Fibroblast of peridontal ligament (primary cell): Measurements from ENCODE around the gene ASTN2.
"Not testable (repeated sequence)": the region's sequence is repeated elsewhere in the genome, so short reads cannot be mapped to it uniquely, and the experiment has no call there.

Source experiments
- DNase-seq: peaks from one replicate; pipeline ENCODE4 v3.0.0-alpha.2; 2010; ENCODE audit errors: extremely low read depth

Gene ASTN2

GRCh38 chr9:116924462-116925110 lies 490.3 kb downstream of the ASTN2 start:
- DNase-seq: no peak

GRCh38 chr9:116917895-116918508 lies 496.9 kb downstream of the ASTN2 start:
- DNase-seq: not testable (repeated sequence)

GRCh38 chr9:116913536-116913935 lies 501.3 kb downstream of the ASTN2 start:
- DNase-seq: no peak

GRCh38 chr9:116910201-116910600 lies 504.7 kb downstream of the ASTN2 start:
- DNase-seq: no peak

- no peak for DNase-seq
Observed at GRCh38 chr9:116907989-116908388, 506.9 kb downstream of the ASTN2 start.

- no peak for DNase-seq
Observed at GRCh38 chr9:116905171-116905588, 509.7 kb downstream of the ASTN2 start.

- DNase-seq: no peak
Observed at GRCh38 chr9:116904165-116904564, 510.7 kb downstream of the ASTN2 start.

- no peak for DNase-seq
Observed at GRCh38 chr9:116901260-116901659, 513.6 kb downstream of the ASTN2 start.

- no peak for DNase-seq
Observed at GRCh38 chr9:116900543-116900942, 514.3 kb downstream of the ASTN2 start.

- no peak for DNase-seq
Observed at GRCh38 chr9:116900007-116900367, 514.9 kb downstream of the ASTN2 start.

GRCh38 chr9:116899337-116900006 lies 515.4 kb downstream of the ASTN2 start:
- no peak for DNase-seq

GRCh38 chr9:116898131-116898530 lies 516.7 kb downstream of the ASTN2 start:
- not testable (repeated sequence) for DNase-seq

GRCh38 chr9:116897201-116897600 lies 517.7 kb downstream of the ASTN2 start:
- no peak for DNase-seq

GRCh38 chr9:116895961-116896360 lies 518.9 kb downstream of the ASTN2 start:
- no peak for DNase-seq

GRCh38 chr9:116891424-116891823 lies 523.4 kb downstream of the ASTN2 start:
- DNase-seq: no peak

GRCh38 chr9:116888476-116888875 lies 526.4 kb downstream of the ASTN2 start:
- DNase-seq: not testable (repeated sequence)

- DNase-seq: no peak
Observed at GRCh38 chr9:116888066-116888465, 526.8 kb downstream of the ASTN2 start.

- DNase-seq: no peak
Observed at GRCh38 chr9:116883676-116884075, 531.2 kb downstream of the ASTN2 start.

- DNase-seq: peak; percentile 0
Observed at GRCh38 chr9:116877072-116877471, 537.8 kb downstream of the ASTN2 start.

GRCh38 chr9:116875576-116875975 lies 539.3 kb downstream of the ASTN2 start:
- DNase-seq: no peak

- no peak for DNase-seq
Observed at GRCh38 chr9:116873937-116874914, 540.6 kb downstream of the ASTN2 start.

- DNase-seq: no peak
Observed at GRCh38 chr9:116873491-116873890, 541.4 kb downstream of the ASTN2 start.
